ACC112 (cell line): ENCODE data around the gene MYO7A.

ENCODE experiments used
- H2AFZ ChIP-seq: fragments of 200-600 bp; sonication (generic); one replicate; pipeline ENCODE4 v1.6.0; 2017; ENCODE audit warnings: antibody characterized with exemption, low read length; ENCODE audit not compliant: unreplicated experiment
- H3K27ac ChIP-seq: fragments of 200-600 bp; sonication (generic); 2 replicates; pipeline ENCODE4 v1.5.1; 2014; ENCODE audit warnings: low read depth, mild to moderate bottlenecking, antibody characterized with exemption, low read length, moderate library complexity
- H3K27me3 ChIP-seq: fragments of 200-600 bp; sonication (generic); 2 replicates; pipeline ENCODE4 v1.6.1; 2014; ENCODE audit warnings: mild to moderate bottlenecking, antibody characterized with exemption, low read length, moderate library complexity, mixed read lengths; ENCODE audit not compliant: insufficient read depth
- H3K36me3 ChIP-seq: fragments of 200-600 bp; sonication (generic); 2 replicates; pipeline ENCODE4 v1.6.1; 2016; ENCODE audit warnings: mild to moderate bottlenecking, antibody characterized with exemption, low read length, moderate library complexity, mixed read lengths; ENCODE audit not compliant: insufficient read depth
- H3K4me1 ChIP-seq: fragments of 200-600 bp; sonication (generic); one replicate; pipeline ENCODE4 v1.6.1; 2016; ENCODE audit warnings: low read length, mixed read lengths; ENCODE audit not compliant: insufficient read depth, unreplicated experiment, control insufficient read depth
- H3K4me3 ChIP-seq: fragments of 200-600 bp; sonication (generic); 2 replicates; pipeline ENCODE4 v1.5.1; 2014; ENCODE audit warnings: mild to moderate bottlenecking, low read depth, low read length
- H3K79me2 ChIP-seq: fragments of 200-600 bp; sonication (generic); one replicate; pipeline ENCODE4 v1.6.0; 2016; ENCODE audit warnings: low read length; ENCODE audit not compliant: control insufficient read depth, unreplicated experiment, insufficient read depth

The MYO7A gene

GRCh38 chr11:77204754-77205466, 76.9 kb downstream of the MYO7A start:
- no peak overlapping the region for H2AFZ ChIP-seq
- no peaks in the 10 kb centered on the region for H3K27me3 ChIP-seq
- no peak overlapping the region for H3K4me3 ChIP-seq
- H3K4me1 ChIP-seq, result peaks cover 5% of the 10 kb centered on the region
- H3K36me3 ChIP-seq, result no peaks in the 10 kb centered on the region
- no peak overlapping the region for H3K27ac ChIP-seq
- H3K79me2 ChIP-seq, result no peaks in the 10 kb centered on the region

GRCh38 chr11:77205467-77206263, 77.6 kb downstream of the MYO7A start:
- Histone ChIP-seq H3K36me3 (no peaks in the 10 kb centered on the region), H3K27ac (no peak overlapping the region), H2AFZ (no peak overlapping the region), H3K4me1 (peaks cover 5% of the 10 kb centered on the region), H3K4me3 (no peak overlapping the region), H3K27me3 (no peaks in the 10 kb centered on the region), H3K79me2 (no peaks in the 10 kb centered on the region)

GRCh38 chr11:77206264-77207018, 78.4 kb downstream of the MYO7A start:
- no peaks in the 10 kb centered on the region for H3K36me3 ChIP-seq
- H3K4me1 ChIP-seq, result peaks cover 5% of the 10 kb centered on the region
- no peaks in the 10 kb centered on the region for H3K79me2 ChIP-seq
- no peaks in the 10 kb centered on the region for H3K27me3 ChIP-seq
- no peak overlapping the region for H3K27ac ChIP-seq
- no peak overlapping the region for H2AFZ ChIP-seq
- no peak overlapping the region for H3K4me3 ChIP-seq

GRCh38 chr11:77207019-77207485, 79.0 kb downstream of the MYO7A start:
- Histone ChIP-seq H3K36me3 (no peaks in the 10 kb centered on the region), H3K4me3 (no peak overlapping the region), H2AFZ (no peak overlapping the region), H3K27ac (no peak overlapping the region), H3K4me1 (peaks cover 5% of the 10 kb centered on the region), H3K79me2 (no peaks in the 10 kb centered on the region), H3K27me3 (no peaks in the 10 kb centered on the region)

- no peak overlapping the region for H2AFZ ChIP-seq
- H3K4me3 ChIP-seq, result no peak overlapping the region
- H3K79me2 ChIP-seq, result no peaks in the 10 kb centered on the region
- H3K27me3 ChIP-seq, result no peaks in the 10 kb centered on the region
- peaks cover 5% of the 10 kb centered on the region for H3K4me1 ChIP-seq
- H3K36me3 ChIP-seq, result no peaks in the 10 kb centered on the region
- H3K27ac ChIP-seq, result no peak overlapping the region
Measured at GRCh38 chr11:77207618-77208313, 79.7 kb downstream of the MYO7A start.

- no peaks in the 10 kb centered on the region for H3K36me3 ChIP-seq
- no peak overlapping the region for H2AFZ ChIP-seq
- no peak overlapping the region for H3K27ac ChIP-seq
- no peak overlapping the region for H3K4me3 ChIP-seq
- peaks cover 5% of the 10 kb centered on the region for H3K4me1 ChIP-seq
- H3K27me3 ChIP-seq, result no peaks in the 10 kb centered on the region
- no peaks in the 10 kb centered on the region for H3K79me2 ChIP-seq
Measured at GRCh38 chr11:77208535-77208934, 80.5 kb downstream of the MYO7A start.

GRCh38 chr11:77209663-77210062, 81.6 kb downstream of the MYO7A start:
- H3K27ac ChIP-seq, result no peak overlapping the region
- H3K36me3 ChIP-seq, result no peaks in the 10 kb centered on the region
- no peaks in the 10 kb centered on the region for H3K79me2 ChIP-seq
- no peak overlapping the region for H3K4me3 ChIP-seq
- H3K27me3 ChIP-seq, result no peaks in the 10 kb centered on the region
- H2AFZ ChIP-seq, result no peak overlapping the region
- peaks cover 5% of the 10 kb centered on the region for H3K4me1 ChIP-seq

- no peak overlapping the region for H3K27ac ChIP-seq
- H3K79me2 ChIP-seq, result no peaks in the 10 kb centered on the region
- no peak overlapping the region for H3K4me3 ChIP-seq
- peaks cover 5% of the 10 kb centered on the region for H3K4me1 ChIP-seq
- no peaks in the 10 kb centered on the region for H3K36me3 ChIP-seq
- H3K27me3 ChIP-seq, result no peaks in the 10 kb centered on the region
- no peak overlapping the region for H2AFZ ChIP-seq
Measured at GRCh38 chr11:77211040-77211451, 83.0 kb downstream of the MYO7A start.

- Histone ChIP-seq H2AFZ (no peak overlapping the region), H3K4me3 (no peak overlapping the region), H3K4me1 (peaks cover 5% of the 10 kb centered on the region), H3K27ac (no peak overlapping the region), H3K79me2 (no peaks in the 10 kb centered on the region), H3K27me3 (0 out of 2 replicates have a peak, but pooled peaks cover 5% of the 10 kb centered on the region), H3K36me3 (no peaks in the 10 kb centered on the region)
Measured at GRCh38 chr11:77211594-77212251, 83.7 kb downstream of the MYO7A start.
